ENCODE measurements around the gene EMC9.

- TF ChIP-seq CTCF (optimal IDR thresholded peaks at IDR 0.05 in 1 of 3, IDR thresholded peaks at IDR 0.05 in 1 of 3, conservative IDR thresholded peaks at IDR 0.05 in 1 of 3; ENCODE audit: extremely low read depth in 1 of 3, insufficient read depth in 2 of 3, low read length in 3 of 3) (no peak), EZH2 (IDR thresholded peaks at IDR 0.05; ENCODE audit: low read length) (no peak)
Observed at GRCh38 chr14:24184104-24184970, 42.9 kb upstream of the EMC9 start.
